Inflammatory macrophage treated with lipopolysaccharide for 4 hours (primary cell): Measurements from ENCODE around the gene OR2L13.
"Not testable (repeated sequence)": the region's sequence is repeated elsewhere in the genome, so short reads cannot be mapped to it uniquely, and the experiment has no call there.

Experiments used
- DNase-seq: peaks from one replicate; pipeline ENCODE4 v3.0.0-alpha.2; 2020

The OR2L13 gene, protein sequence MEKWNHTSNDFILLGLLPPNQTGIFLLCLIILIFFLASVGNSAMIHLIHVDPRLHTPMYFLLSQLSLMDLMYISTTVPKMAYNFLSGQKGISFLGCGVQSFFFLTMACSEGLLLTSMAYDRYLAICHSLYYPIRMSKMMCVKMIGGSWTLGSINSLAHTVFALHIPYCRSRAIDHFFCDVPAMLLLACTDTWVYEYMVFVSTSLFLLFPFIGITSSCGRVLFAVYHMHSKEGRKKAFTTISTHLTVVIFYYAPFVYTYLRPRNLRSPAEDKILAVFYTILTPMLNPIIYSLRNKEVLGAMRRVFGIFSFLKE

GRCh38 chr1:248094884-248095283 lies at the start of gene OR2L13:
TSS of gene OR2L13 (plus strand) at chr1:248095184. CDS start at chr1:248099376, 4,192 bp downstream.
- DNase-seq, result no peak

GRCh38 chr1:248045209-248045608 lies 49.8 kb upstream of the OR2L13 start:
- no peak for DNase-seq

DNA sequence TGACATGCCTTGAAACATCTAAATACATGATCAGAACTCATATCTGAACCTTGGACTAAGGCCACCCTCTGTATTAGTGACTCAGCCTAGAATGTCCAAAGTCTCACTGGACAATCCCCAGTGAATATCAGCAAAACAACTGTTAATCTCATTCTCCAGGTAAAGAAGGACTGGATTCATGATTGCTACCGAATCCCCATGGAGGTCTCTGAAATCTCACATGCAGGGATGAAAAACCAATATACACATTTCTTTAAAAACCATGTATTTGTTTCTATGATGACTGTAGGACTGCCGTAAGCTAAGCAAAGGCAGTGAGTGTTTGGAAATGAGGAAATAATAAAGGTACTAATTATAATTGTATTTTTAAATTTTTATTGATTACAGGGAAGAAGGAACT lies 48.4 kb upstream of the OR2L13 start, which contains the start of gene OR2L3:
Gene OR2L3, plus strand, starts transcription at position 301 of the 400 bp plus-strand sequence. CDS start 13,846 bp downstream, outside the sequence.
- no peak for DNase-seq

DNA sequence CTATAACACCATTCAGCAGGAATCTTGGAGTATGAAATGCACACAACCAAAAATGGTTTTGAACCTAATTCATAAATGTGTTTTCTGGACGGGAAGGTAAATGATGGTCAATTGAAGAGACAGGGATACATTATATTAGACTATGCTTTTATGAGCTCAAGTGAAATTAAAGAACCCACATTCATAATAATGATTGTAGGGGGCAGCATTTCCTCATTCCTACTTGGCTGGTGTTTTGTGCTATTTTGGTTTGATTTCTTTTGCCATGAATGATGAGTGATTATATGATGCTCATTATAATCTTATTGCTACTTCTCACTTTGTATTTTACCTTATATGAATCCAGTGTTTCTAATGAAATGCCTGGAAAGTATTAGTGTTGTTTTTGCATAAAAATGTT lies 48.0 kb upstream of the OR2L13 start:
- no peak for DNase-seq

DNA sequence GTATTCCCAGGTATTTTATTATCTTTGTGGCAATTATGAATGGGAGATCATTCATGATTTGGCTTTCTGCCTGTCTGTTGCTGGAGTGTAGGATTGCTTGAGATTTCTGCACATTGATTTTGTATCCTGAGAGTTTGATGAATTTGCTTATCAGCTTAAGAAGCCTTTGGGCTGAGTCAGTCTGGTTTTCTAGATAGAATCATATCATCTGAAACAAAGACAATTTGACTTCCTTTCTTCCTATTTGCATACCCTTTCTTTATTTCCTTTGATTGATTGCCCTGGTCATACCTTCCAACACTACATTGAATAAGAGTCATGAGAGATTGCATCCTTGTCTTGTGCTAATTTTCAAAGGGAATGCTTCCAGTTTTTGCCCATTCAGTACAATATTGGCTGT lies 40.3 kb upstream of the OR2L13 start:
- no peak for DNase-seq

DNA sequence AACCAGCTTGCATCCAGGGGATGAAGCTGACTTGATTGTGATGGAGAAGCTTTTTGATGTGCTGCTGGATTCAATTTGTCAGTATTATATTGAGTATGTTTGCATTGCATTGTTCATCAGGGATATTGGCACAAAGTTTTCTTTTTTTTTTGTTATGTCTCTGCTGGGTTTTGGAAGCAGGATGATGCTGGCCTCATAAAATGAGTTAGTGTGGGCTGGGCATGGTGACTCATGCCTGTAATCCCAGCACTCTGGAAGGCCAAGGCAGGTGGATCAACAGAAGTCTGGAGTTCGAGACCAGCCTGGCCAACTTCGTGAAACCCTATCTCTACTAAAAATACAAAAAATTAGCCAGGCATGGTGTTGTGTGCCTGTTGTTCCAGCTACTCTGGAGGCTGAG lies 39.7 kb upstream of the OR2L13 start:
- DNase-seq, result no peak

DNA sequence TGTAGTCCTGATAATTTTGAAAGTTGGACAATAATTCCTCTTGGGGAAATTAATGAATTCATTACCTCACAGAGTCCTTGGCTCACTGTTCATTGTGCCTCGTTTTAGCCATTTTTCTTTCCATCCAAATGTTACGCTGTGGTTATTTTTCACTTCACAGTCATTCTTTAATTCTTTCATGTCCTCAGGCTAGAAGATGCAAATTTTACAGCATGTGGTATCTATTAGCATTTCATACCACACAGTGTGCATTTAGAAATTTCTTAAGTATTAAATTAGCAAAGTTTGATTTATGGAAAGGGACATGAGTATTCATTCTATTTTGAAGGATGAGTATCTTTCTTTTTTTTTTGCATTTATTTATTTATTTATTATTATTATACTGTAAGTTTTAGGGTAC lies 29.9 kb upstream of the OR2L13 start:
- DNase-seq, result no peak

DNA sequence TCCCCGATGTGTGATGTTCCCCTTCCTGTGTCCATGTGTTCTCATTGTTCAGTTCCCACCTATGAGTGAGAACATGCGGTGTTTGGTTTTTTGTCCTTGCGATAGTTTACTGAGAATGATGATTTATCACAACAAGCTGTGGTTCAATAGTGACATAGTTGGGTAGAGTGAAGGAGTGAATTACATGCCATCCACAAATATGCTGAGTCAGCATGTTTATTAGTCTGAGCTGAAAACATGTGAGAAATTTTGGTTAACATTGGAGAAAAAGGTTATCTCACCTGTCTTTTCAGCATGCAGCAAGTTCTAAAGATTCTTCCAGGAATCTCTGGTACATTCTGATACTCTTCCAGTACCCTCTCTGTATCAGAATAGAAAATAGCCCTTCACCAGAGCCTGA lies 29.4 kb upstream of the OR2L13 start:
- DNase-seq, result no peak

DNA sequence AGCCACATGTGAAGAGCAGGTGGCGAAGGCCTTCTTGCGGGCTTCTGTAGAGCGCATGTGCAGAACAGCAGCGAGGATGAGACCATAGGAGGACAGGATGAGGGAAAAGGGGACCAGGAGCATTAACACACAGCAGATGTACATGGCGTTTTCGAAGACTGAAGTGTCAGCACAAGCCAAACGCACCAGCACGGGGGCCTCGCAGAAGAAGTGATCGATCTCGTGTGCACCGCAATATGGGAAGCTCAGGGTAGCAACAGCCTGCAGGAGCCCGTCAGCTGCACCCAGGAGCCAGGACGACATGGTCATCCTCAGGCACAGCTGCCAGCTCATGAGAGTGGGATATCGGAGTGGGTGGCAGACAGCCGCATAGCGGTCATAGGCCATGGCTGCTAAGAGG lies 11.1 kb upstream of the OR2L13 start:
- not testable (repeated sequence) for DNase-seq

GRCh38 chr1:248098529-248098928 lies 3.5 kb downstream of the OR2L13 start:
- no peak for DNase-seq

GRCh38 chr1:248102847-248103246 lies 7.9 kb downstream of the OR2L13 start:
- DNase-seq, result no peak

- DNase-seq, result no peak
Observed at GRCh38 chr1:248111157-248111556, 16.2 kb downstream of the OR2L13 start.

DNA sequence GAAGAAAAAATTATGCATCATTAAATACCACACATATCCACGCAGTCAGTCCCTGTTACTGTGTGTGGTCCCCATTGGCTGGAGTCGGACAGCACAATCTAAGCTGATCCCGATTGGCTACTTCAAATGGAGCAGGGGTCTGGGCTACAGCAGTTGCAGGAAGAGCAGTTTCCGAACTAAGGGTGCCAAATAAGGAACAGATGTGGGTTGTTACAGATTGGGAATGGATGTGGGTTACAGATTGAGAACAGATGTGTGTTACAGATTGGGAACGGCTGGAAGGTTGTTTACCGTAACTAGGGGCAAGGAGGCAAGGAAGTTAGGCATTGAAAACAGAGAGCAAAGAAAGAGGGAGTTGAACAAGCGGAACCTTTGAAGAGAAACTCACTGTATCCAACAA lies 19.9 kb downstream of the OR2L13 start:
- no peak for DNase-seq

DNA sequence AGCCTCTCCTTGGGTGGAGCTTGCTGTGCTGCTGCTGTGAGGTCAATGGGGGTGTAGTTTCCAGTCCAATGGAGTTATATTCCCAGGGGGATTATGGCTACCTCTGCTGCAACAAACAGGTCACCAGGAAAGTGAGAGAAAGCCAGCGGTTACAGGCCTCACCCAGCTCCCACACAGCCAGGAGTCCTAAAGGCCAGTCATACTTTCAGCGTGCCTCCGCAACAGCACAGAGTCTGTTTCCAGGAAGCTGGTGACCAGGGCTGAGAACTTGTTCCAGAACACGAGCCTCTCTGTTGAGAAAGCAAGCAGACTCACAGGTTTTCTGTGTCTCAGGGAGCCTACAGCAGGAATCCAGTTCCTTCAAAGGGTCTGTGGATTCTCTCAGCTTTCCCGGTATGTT lies 32.7 kb downstream of the OR2L13 start:
- DNase-seq, result no peak

DNA sequence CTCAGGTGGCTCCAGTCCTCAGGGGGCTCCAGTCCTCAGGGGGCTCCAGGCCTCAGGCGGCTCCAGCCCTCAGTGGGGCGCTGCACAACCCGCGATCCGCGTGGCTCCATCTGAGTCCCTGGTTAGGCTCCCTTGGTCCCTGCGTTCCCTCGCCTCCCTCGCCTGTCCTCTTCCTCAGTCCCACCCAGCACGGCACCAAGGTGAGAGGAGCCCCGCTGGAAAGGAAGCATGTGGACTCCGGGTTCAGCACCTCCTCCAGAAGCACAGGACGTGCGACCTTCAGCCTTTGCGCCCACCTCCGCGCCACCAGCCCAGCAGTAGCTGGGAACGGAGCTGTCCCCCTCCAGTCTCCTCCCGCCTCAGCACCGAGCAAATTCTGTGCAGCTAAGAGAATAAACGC lies 41.8 kb downstream of the OR2L13 start:
- DNase-seq, result no peak

DNA sequence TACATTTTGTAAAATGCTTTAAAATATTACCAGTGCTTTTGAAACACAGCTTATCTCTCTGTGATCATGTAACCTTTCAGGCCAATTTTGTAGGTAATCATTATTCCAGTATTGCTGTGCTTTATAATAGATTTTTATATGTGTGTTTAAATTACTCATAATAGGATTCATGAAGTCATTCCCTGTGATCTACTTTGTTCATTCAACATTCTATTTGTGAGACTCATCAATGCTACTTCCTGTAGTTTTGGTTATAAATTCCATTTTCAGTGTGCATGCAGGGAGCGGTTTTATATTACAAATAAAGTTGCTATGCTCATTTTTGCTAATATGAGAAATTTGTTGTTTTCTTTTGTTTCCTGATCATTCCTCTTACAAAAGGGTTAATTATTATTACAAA lies 45.9 kb downstream of the OR2L13 start:
- no peak for DNase-seq

- DNase-seq, result no peak
Observed at GRCh38 chr1:248143311-248143710, 48.3 kb downstream of the OR2L13 start.

DNA sequence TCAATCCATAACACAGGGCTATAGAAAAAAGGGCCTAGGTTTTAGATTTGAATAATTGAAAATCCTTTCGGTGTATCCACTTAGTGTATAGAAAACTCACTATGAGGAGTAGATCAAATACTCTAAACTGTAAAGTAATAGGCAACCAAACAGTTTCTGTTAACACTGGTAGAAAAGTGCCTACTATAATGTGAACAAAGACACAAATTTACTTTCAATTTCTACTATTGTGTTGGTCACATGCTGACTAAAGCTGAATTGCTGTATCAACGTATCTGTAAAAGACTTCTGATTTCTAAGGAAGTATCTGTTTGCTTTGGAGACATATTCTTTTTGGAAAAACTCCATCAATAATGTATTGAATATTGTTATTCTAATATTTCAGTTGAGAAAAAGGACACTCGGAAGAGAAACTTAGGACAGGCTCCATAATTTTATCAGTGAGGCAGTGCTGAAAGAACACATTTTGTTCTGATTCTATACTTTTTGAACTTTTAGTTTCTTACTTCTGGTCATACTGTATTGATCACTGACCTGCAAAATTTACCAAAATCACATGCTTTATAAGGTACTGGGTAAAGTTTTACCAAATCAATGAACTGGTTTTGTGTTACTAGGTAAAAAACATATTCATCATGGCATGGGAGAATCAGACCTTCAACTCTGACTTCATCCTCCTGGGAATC lies 49.7 kb downstream of the OR2L13 start, which contains the start of gene OR2M5:
Gene OR2M5, plus strand, starts transcription at position 636 of the 686 bp plus-strand sequence. Its CDS starts 0 bp downstream, at position 636.
- DNase-seq, result no peak
